DND-41 (cell line): ENCODE results near the gene KITLG.

Source experiments
- ATAC-seq: fragments of 200-7000 bp; cut with Tn5 transposase; 3 replicates; pipeline ENCODE4 v1.9.1; 2021; ENCODE audit warnings: low read depth; ENCODE audit not compliant: insufficient read depth
- DNase-seq: peaks from one replicate; pipeline ENCODE4 v3.0.0-alpha.2; 2020
- H2AFZ ChIP-seq: 2 replicates; pipeline ENCODE4 v1.6.0; 2012; ENCODE audit warnings: low read depth, low read length
- H3K27ac ChIP-seq: 2 replicates; pipeline ENCODE4 v1.5.1; 2012; ENCODE audit warnings: low read length, inconsistent platforms
- H3K27me3 ChIP-seq: fragments of 200-600 bp; sonication (generic); 2 replicates; pipeline ENCODE4 v1.6.0; 2012; ENCODE audit warnings: low read length, mild to moderate bottlenecking, inconsistent platforms; ENCODE audit not compliant: insufficient read depth, poor library complexity
- H3K36me3 ChIP-seq: 2 replicates; pipeline ENCODE4 v1.5.1; 2012; ENCODE audit warnings: low read length, inconsistent platforms; ENCODE audit not compliant: insufficient read depth
- H3K4me1 ChIP-seq: 2 replicates; pipeline ENCODE4 v1.5.1; 2012; ENCODE audit warnings: mild to moderate bottlenecking, low read length; ENCODE audit not compliant: insufficient read depth
- H3K4me2 ChIP-seq: 2 replicates; pipeline ENCODE4 v1.6.0; 2012; ENCODE audit warnings: mild to moderate bottlenecking, moderate library complexity, low read length, inconsistent platforms; ENCODE audit not compliant: insufficient read depth
- H3K4me3 ChIP-seq, 2 experiments: fragments of 200-600 bp in 1 of 2; shearing (Covaris generic) in 1 of 2; 2 replicates each; pipeline ENCODE4 v1.5.1; 2012 to 2016; ENCODE audit warnings: inconsistent platforms in 2 of 2, low read length in 2 of 2, mild to moderate bottlenecking in 2 of 2, low read depth in 1 of 2, moderate library complexity in 1 of 2
- H3K79me2 ChIP-seq: 2 replicates; pipeline ENCODE4 v1.6.0; 2012; ENCODE audit warnings: low read length, inconsistent platforms; ENCODE audit not compliant: insufficient read depth
- H3K9ac ChIP-seq: 2 replicates; pipeline ENCODE4 v1.6.0; 2012; ENCODE audit warnings: low read depth, mild to moderate bottlenecking, inconsistent platforms, low read length, moderate library complexity
- H3K9me3 ChIP-seq: 2 replicates; pipeline ENCODE4 v1.5.1; 2012; ENCODE audit warnings: low read length, moderate library complexity, mild to moderate bottlenecking, inconsistent platforms; ENCODE audit not compliant: insufficient read depth, severe bottlenecking
- H4K20me1 ChIP-seq: 2 replicates; pipeline ENCODE4 v1.6.0; 2012; ENCODE audit warnings: low read length; ENCODE audit not compliant: insufficient read depth
- EZH2 ChIP-seq: IDR thresholded peaks from 3 replicates; pipeline ENCODE4 v1.6.1; 2012; ENCODE audit warnings: borderline replicate concordance, low read depth, mild to moderate bottlenecking, moderate library complexity, low read length, inconsistent platforms; ENCODE audit not compliant: severe bottlenecking
- TF ChIP-seq, protein P1 (sequence below): IDR thresholded peaks from 2 replicates; pipeline ENCODE4 v1.5.1; 2012; ENCODE audit warnings: borderline replicate concordance, low read length, moderate library complexity, mild to moderate bottlenecking; ENCODE audit not compliant: poor library complexity, severe bottlenecking; ENCODE audit errors: extremely low read depth

The KITLG gene

DNA sequence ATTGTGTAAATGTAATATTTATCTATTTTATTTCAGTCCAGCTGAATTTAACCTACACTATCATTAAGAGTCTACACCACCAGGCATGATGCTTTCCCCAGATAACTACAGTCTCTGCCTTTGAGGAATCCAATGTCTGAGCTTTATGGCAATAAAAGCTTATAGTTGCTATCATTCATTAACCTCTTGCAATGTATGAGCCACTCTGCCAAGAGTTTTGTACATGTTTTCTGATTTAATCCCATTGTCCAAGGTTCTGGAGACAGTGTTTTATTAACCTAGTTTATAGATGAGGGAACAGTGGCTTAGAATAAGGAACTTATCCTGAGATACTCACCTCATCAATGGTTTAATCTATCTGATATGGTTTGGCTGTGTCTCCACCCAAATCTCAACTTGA is 17.1 kb upstream of the KITLG start:
- Histone ChIP-seq H3K9me3 (no peaks in the 10 kb centered on the region), H2AFZ (no peak overlapping the region), H3K4me2 (no peak overlapping the region), H3K4me3 (no peak overlapping the region), H3K27ac (no peak overlapping the region), H3K36me3 (no peaks in the 10 kb centered on the region), H3K9ac (no peak overlapping the region), H4K20me1 (no peaks in the 10 kb centered on the region), H3K27me3 (no peaks in the 10 kb centered on the region), H3K4me1 (no peaks in the 10 kb centered on the region), H3K79me2 (no peaks in the 10 kb centered on the region)
- DNase-seq (no peak), ATAC-seq (no peak)
- TF ChIP-seq, protein P1, sequence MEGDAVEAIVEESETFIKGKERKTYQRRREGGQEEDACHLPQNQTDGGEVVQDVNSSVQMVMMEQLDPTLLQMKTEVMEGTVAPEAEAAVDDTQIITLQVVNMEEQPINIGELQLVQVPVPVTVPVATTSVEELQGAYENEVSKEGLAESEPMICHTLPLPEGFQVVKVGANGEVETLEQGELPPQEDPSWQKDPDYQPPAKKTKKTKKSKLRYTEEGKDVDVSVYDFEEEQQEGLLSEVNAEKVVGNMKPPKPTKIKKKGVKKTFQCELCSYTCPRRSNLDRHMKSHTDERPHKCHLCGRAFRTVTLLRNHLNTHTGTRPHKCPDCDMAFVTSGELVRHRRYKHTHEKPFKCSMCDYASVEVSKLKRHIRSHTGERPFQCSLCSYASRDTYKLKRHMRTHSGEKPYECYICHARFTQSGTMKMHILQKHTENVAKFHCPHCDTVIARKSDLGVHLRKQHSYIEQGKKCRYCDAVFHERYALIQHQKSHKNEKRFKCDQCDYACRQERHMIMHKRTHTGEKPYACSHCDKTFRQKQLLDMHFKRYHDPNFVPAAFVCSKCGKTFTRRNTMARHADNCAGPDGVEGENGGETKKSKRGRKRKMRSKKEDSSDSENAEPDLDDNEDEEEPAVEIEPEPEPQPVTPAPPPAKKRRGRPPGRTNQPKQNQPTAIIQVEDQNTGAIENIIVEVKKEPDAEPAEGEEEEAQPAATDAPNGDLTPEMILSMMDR, result no peak

DNA sequence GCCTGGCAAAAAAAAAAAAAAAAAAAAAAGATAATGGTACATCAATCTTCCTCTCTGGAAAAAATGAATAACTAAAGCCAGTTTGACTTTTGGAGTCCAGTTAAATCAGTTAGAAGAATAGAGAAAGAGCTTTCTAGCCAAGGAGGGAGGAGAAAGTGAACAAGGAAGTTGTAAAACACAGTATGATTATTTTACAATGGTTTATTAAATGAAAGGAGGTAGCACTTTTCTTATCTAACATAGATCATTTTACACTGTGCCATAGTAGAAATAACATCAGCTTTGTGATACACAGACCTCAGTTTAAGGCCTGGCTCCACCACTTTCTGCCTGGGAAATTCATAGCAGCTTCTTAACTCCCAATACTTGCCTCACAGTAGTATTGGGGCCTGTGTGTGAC is 15.4 kb upstream of the KITLG start:
- Histone ChIP-seq H4K20me1 (no peaks in the 10 kb centered on the region), H3K9ac (no peak overlapping the region), H3K4me1 (no peaks in the 10 kb centered on the region), H2AFZ (no peak overlapping the region), H3K27ac (no peak overlapping the region), H3K79me2 (no peaks in the 10 kb centered on the region), H3K27me3 (no peaks in the 10 kb centered on the region), H3K4me2 (no peak overlapping the region), H3K4me3 (no peak overlapping the region), H3K36me3 (no peaks in the 10 kb centered on the region), H3K9me3 (no peaks in the 10 kb centered on the region)
- DNase-seq (no peak), ATAC-seq (no peak)
- TF ChIP-seq, protein P1, result no peak
- no peak for TF ChIP-seq EZH2

DNA sequence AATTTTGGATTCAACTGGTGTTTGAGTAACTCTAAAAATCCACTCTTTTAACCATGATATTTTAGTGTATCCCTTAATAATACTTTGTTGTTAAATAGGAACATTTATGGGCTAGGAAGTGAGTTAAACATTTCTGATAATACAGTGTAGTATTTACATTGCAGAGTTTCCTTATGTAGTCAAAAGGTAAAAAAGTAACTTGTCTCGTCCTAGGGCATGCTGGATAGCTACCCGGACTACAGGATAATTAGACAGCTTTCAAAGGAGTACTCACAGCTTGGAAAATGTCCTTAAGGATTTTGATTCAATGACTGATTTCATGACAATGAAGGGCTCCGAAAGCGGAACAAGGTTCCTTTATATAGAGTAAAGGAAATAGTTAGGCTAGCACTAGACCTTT is 14.5 kb upstream of the KITLG start:
- TF ChIP-seq EZH2, result no peak
- TF ChIP-seq, protein P1, result no peak
- no peak overlapping the region for H3K9ac ChIP-seq
- DNase-seq (no peak), ATAC-seq (no peak)
- H4K20me1 ChIP-seq, result no peaks in the 10 kb centered on the region
- no peak overlapping the region for H2AFZ ChIP-seq
- no peaks in the 10 kb centered on the region for H3K9me3 ChIP-seq
- no peaks in the 10 kb centered on the region for H3K79me2 ChIP-seq
- no peaks in the 10 kb centered on the region for H3K27me3 ChIP-seq
- H3K36me3 ChIP-seq, result no peaks in the 10 kb centered on the region
- H3K27ac ChIP-seq, result no peak overlapping the region
- no peak overlapping the region for H3K4me3 ChIP-seq
- no peaks in the 10 kb centered on the region for H3K4me1 ChIP-seq
- no peak overlapping the region for H3K4me2 ChIP-seq

DNA sequence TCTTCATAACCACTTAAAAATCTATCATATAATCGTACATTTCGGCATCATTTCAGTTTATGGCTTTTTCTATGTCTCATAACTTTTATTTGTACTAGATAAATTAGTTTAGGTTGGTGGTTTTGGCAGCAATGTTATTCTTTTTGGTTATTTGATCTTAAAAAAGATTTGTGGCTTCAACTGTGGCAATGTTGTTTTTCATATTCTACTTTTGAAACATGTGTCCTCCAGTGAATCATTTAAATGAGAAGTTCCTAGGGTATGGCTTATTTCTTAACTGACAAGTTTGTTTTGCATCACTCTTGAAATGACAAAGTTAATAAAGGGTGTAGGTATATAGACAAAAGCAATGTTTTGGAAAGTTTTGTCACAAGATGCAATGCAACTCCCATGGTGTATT is 11.1 kb upstream of the KITLG start:
- Histone ChIP-seq H3K4me1 (no peaks in the 10 kb centered on the region), H3K27me3 (no peaks in the 10 kb centered on the region), H3K9me3 (no peaks in the 10 kb centered on the region), H3K9ac (no peak overlapping the region), H3K4me3 (no peak overlapping the region), H2AFZ (no peak overlapping the region), H3K79me2 (no peaks in the 10 kb centered on the region), H3K27ac (no peak overlapping the region), H4K20me1 (no peaks in the 10 kb centered on the region), H3K4me2 (no peak overlapping the region), H3K36me3 (no peaks in the 10 kb centered on the region)
- ATAC-seq (no peak), DNase-seq (no peak)
- TF ChIP-seq, protein P1, result no peak
- no peak for TF ChIP-seq EZH2
